HG03139 (cell line): ENCODE measurements around the gene GRAMD1A.
"Not testable (repeated sequence)": the region's sequence is repeated elsewhere in the genome, so short reads cannot be mapped to it uniquely, and the experiment has no call there.

ENCODE experiments used
- ATAC-seq: cut with Tn5 transposase; IDR thresholded peaks from one replicate; pipeline ENCODE4 v1.9.1; 2021; ENCODE audit not compliant: unreplicated experiment

The GRAMD1A gene

GRCh38 chr19:34976611-34977010 lies 23.5 kb upstream of the GRAMD1A start:
- no peak for ATAC-seq

GRCh38 chr19:34979819-34980640 lies 20.1 kb upstream of the GRAMD1A start:
- no peak for ATAC-seq

- no peak for ATAC-seq
Measured at GRCh38 chr19:34982275-34982674, 17.8 kb upstream of the GRAMD1A start.

- ATAC-seq, result no peak
Measured at GRCh38 chr19:34983786-34984185, 16.3 kb upstream of the GRAMD1A start.

- no peak for ATAC-seq
Measured at GRCh38 chr19:34984287-34984686, 15.8 kb upstream of the GRAMD1A start.

GRCh38 chr19:34985249-34986022 lies 14.7 kb upstream of the GRAMD1A start:
- no peak for ATAC-seq

- ATAC-seq, result no peak
Measured at GRCh38 chr19:34988119-34988518, 12.0 kb upstream of the GRAMD1A start.

GRCh38 chr19:34989298-34989697 lies 10.8 kb upstream of the GRAMD1A start:
- ATAC-seq, result no peak

GRCh38 chr19:34990578-34991192 lies 9.4 kb upstream of the GRAMD1A start:
- ATAC-seq, result no peak

- no peak for ATAC-seq
Measured at GRCh38 chr19:34991542-34992333, 8.4 kb upstream of the GRAMD1A start.

- ATAC-seq, result not testable (repeated sequence)
Measured at GRCh38 chr19:34992582-34992981, 7.5 kb upstream of the GRAMD1A start.

GRCh38 chr19:34994286-34994642 lies 5.9 kb upstream of the GRAMD1A start:
- no peak for ATAC-seq

- ATAC-seq, result no peak
Measured at GRCh38 chr19:34994643-34995541, 5.2 kb upstream of the GRAMD1A start.

GRCh38 chr19:34995551-34995950 lies 4.6 kb upstream of the GRAMD1A start:
- ATAC-seq, result no peak

- ATAC-seq, result no peak
Measured at GRCh38 chr19:34997071-34997617, 3.0 kb upstream of the GRAMD1A start.

- ATAC-seq, result not testable (repeated sequence)
Measured at GRCh38 chr19:34998224-34998623, 1.9 kb upstream of the GRAMD1A start.

GRCh38 chr19:34998777-34999497 lies 1.2 kb upstream of the GRAMD1A start:
- ATAC-seq, result no peak

- ATAC-seq, result no peak
Measured at GRCh38 chr19:35000338-35000646, 169 bp downstream of the GRAMD1A start.
